Neural cell (in vitro differentiated cells): ENCODE results near the gene PRR5.

ENCODE experiments used
- EP300 ChIP-seq: fragments of 450-650 bp; conservative IDR thresholded peaks from 2 replicates; pipeline ENCODE4 v1.6.1; 2014; ENCODE audit warnings: antibody characterized with exemption, mild to moderate bottlenecking, moderate library complexity; ENCODE audit not compliant: poor library complexity, severe bottlenecking
- EZH2 ChIP-seq: fragments of 200-600, 300-800 bp; shearing (Covaris generic), sonication (generic); IDR thresholded peaks from 2 replicates; pipeline ENCODE4 v1.6.1; 2014; ENCODE audit warnings: antibody characterized with exemption, low read length, borderline replicate concordance, mild to moderate bottlenecking; ENCODE audit not compliant: insufficient read depth, poor library complexity, severe bottlenecking
- MXI1 ChIP-seq: fragments of 450-650 bp; conservative IDR thresholded peaks from 2 replicates; pipeline ENCODE4 v1.6.1; 2014; ENCODE audit warnings: antibody characterized with exemption, mild to moderate bottlenecking; ENCODE audit not compliant: poor library complexity, severe bottlenecking
- POLR2AphosphoS5 ChIP-seq: IDR thresholded peaks from 2 replicates; pipeline ENCODE4 v1.6.1; 2012
- TF ChIP-seq, protein P1 (sequence below): fragments of 450-650 bp; IDR thresholded peaks from 2 replicates; pipeline ENCODE4 v1.5.1; 2014; ENCODE audit warnings: antibody characterized with exemption, mild to moderate bottlenecking, moderate library complexity; ENCODE audit not compliant: poor library complexity, severe bottlenecking
- TF ChIP-seq, protein P2 (sequence below): IDR thresholded peaks from 2 replicates; pipeline ENCODE4 v1.6.1; 2012; ENCODE audit warnings: borderline replicate concordance

DNA sequence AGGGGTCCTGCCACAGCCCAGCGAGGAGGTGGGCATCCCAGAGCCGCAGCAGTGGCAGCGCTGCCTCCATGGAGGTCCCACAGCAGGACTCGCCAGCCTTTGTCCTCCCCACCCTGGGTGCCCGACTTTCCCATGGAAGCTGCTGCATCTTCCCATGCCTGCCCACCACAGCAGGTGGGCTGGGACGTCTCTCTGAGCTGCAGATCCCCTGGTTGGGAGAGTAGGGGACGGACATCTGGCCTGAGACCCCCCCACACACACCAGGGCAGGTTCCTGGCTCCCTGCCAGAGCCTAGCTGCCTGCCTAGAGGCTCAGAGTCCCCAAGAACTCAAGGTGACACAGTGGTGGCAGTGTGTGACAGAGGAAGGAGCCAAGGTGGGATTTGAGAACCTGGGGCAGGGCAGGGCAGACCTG lies 21.5 kb upstream of the PRR5 start:
- TF ChIP-seq, protein P1, sequence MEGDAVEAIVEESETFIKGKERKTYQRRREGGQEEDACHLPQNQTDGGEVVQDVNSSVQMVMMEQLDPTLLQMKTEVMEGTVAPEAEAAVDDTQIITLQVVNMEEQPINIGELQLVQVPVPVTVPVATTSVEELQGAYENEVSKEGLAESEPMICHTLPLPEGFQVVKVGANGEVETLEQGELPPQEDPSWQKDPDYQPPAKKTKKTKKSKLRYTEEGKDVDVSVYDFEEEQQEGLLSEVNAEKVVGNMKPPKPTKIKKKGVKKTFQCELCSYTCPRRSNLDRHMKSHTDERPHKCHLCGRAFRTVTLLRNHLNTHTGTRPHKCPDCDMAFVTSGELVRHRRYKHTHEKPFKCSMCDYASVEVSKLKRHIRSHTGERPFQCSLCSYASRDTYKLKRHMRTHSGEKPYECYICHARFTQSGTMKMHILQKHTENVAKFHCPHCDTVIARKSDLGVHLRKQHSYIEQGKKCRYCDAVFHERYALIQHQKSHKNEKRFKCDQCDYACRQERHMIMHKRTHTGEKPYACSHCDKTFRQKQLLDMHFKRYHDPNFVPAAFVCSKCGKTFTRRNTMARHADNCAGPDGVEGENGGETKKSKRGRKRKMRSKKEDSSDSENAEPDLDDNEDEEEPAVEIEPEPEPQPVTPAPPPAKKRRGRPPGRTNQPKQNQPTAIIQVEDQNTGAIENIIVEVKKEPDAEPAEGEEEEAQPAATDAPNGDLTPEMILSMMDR = no peak
- TF ChIP-seq EP300 = no peak
- TF ChIP-seq, protein P2, sequence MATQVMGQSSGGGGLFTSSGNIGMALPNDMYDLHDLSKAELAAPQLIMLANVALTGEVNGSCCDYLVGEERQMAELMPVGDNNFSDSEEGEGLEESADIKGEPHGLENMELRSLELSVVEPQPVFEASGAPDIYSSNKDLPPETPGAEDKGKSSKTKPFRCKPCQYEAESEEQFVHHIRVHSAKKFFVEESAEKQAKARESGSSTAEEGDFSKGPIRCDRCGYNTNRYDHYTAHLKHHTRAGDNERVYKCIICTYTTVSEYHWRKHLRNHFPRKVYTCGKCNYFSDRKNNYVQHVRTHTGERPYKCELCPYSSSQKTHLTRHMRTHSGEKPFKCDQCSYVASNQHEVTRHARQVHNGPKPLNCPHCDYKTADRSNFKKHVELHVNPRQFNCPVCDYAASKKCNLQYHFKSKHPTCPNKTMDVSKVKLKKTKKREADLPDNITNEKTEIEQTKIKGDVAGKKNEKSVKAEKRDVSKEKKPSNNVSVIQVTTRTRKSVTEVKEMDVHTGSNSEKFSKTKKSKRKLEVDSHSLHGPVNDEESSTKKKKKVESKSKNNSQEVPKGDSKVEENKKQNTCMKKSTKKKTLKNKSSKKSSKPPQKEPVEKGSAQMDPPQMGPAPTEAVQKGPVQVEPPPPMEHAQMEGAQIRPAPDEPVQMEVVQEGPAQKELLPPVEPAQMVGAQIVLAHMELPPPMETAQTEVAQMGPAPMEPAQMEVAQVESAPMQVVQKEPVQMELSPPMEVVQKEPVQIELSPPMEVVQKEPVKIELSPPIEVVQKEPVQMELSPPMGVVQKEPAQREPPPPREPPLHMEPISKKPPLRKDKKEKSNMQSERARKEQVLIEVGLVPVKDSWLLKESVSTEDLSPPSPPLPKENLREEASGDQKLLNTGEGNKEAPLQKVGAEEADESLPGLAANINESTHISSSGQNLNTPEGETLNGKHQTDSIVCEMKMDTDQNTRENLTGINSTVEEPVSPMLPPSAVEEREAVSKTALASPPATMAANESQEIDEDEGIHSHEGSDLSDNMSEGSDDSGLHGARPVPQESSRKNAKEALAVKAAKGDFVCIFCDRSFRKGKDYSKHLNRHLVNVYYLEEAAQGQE = no peak
- TF ChIP-seq MXI1 = no peak
- no peak for TF ChIP-seq POLR2AphosphoS5
- TF ChIP-seq EZH2 = no peak
